Nephron progenitor cell (in vitro differentiated cells): ENCODE results near the gene RBM48.

Source experiments
- DNase-seq: peaks from one replicate; pipeline ENCODE4 v3.0.0; 2021
- H3K27ac Mint-ChIP-seq: 2 replicates; pipeline ENCODE4 v1.8.0; 2021; ENCODE audit warnings: mild to moderate bottlenecking, moderate library complexity, mixed read lengths
- H3K27me3 Mint-ChIP-seq: 2 replicates; pipeline ENCODE4 v1.8.0; 2021; ENCODE audit warnings: mild to moderate bottlenecking, low read depth, mixed read lengths; ENCODE audit not compliant: poor library complexity
- H3K36me3 Mint-ChIP-seq: 2 replicates; pipeline ENCODE4 v1.8.0; 2021; ENCODE audit warnings: low read depth, mixed read lengths
- H3K4me1 Mint-ChIP-seq: 2 replicates; pipeline ENCODE4 v1.8.0; 2021; ENCODE audit warnings: mixed read lengths
- H3K4me3 Mint-ChIP-seq: 2 replicates; pipeline ENCODE4 v1.8.0; 2021; ENCODE audit warnings: mild to moderate bottlenecking, moderate library complexity, mixed read lengths
- H3K9me3 Mint-ChIP-seq: 2 replicates; pipeline ENCODE4 v1.8.0; 2021; ENCODE audit warnings: mild to moderate bottlenecking, moderate library complexity, mixed read lengths
- TF ChIP-seq, protein P1 (sequence below): fragments of 200-600 bp; sonication (generic); IDR thresholded peaks from 2 replicates; pipeline ENCODE4 v1.5.0; 2021; ENCODE audit warnings: antibody characterized with exemption

The RBM48 gene

DNA sequence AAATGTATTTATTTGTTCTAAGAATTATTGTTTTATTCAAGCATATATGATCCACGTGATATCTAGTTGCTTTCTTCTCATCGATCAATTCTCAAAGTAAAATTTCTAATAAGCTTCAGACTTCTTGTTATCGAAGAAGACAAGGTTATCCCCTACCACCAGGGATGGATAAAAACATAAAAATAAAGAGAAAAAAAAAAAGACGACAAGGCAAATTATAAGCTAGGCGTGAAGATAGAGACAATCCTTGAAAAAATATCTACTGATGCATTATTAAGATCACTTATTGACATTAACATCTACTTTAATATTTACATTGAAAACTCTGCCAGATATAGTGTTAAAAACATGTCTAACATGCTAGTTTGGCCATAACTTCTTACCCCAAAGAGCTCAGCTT lies 19.6 kb upstream of the RBM48 start:
- Mint-ChIP-seq H3K4me3 (no peak overlapping the region), H3K27ac (no peak overlapping the region), H3K4me1 (no peaks in the 10 kb centered on the region), H3K27me3 (no peaks in the 10 kb centered on the region), H3K36me3 (peaks cover 40% of the 10 kb centered on the region), H3K9me3 (no peaks in the 10 kb centered on the region)
- TF ChIP-seq, protein P1, sequence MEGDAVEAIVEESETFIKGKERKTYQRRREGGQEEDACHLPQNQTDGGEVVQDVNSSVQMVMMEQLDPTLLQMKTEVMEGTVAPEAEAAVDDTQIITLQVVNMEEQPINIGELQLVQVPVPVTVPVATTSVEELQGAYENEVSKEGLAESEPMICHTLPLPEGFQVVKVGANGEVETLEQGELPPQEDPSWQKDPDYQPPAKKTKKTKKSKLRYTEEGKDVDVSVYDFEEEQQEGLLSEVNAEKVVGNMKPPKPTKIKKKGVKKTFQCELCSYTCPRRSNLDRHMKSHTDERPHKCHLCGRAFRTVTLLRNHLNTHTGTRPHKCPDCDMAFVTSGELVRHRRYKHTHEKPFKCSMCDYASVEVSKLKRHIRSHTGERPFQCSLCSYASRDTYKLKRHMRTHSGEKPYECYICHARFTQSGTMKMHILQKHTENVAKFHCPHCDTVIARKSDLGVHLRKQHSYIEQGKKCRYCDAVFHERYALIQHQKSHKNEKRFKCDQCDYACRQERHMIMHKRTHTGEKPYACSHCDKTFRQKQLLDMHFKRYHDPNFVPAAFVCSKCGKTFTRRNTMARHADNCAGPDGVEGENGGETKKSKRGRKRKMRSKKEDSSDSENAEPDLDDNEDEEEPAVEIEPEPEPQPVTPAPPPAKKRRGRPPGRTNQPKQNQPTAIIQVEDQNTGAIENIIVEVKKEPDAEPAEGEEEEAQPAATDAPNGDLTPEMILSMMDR = no peak
- no peak for DNase-seq

DNA sequence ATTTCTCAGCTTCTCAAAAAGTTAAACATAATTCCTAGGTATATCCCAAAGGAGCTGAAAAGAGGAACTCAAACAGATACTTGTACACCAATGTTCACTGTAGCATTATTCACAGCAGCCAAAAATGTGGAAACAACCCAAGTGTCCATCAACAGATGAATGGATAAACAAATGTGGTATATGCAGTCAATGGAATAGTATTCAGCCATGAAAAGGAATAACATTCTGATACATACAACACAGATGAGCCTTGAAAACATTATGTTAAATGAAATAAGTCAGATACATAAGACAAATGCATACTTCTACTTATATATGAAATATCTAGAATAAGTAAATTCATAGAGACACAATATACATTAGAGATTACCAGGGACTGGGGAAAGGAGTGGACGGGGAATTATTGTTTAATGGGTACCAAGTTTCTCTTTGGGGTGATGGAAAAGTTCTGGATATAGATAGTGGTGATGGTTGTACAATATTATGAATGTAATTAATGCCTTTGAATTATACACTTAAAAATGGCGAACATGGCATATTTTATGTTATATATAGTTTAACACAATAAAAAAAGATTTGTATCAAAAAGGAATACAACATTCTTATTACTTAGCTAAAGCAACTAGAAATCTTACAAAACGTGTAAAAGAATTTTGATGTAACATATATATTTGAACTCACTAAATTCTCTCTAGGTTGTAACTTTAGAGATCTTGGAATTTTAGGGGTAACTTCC lies 15.3 kb upstream of the RBM48 start:
- H3K27me3 Mint-ChIP-seq = no peaks in the 10 kb centered on the region
- TF ChIP-seq, protein P1 = no peak
- no peaks in the 10 kb centered on the region for H3K9me3 Mint-ChIP-seq
- H3K27ac Mint-ChIP-seq = no peak overlapping the region
- H3K36me3 Mint-ChIP-seq = peaks cover 36% of the 10 kb centered on the region
- H3K4me3 Mint-ChIP-seq = no peak overlapping the region
- DNase-seq = no peak
- H3K4me1 Mint-ChIP-seq = no peaks in the 10 kb centered on the region

DNA sequence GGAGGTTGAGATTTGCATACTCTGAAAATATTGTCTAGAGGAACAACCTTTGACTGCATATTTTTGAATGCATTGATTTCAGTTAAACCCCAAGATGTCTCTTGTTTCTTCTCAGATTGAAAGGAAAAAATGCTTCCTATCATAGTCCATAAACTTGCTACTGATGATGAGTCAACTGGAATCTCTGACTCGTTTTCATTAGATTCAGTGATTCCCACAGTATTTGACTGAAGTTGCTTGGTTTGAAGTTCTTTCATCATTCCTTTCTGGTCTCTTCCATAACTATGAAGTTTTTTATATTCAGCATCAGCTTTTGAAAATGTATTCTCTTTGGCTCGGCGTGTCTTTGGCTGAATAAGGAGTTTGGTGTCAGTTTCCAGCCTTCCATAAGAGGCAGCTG lies 11.0 kb upstream of the RBM48 start:
- Mint-ChIP-seq H3K9me3 (no peaks in the 10 kb centered on the region), H3K4me1 (no peaks in the 10 kb centered on the region)

DNA sequence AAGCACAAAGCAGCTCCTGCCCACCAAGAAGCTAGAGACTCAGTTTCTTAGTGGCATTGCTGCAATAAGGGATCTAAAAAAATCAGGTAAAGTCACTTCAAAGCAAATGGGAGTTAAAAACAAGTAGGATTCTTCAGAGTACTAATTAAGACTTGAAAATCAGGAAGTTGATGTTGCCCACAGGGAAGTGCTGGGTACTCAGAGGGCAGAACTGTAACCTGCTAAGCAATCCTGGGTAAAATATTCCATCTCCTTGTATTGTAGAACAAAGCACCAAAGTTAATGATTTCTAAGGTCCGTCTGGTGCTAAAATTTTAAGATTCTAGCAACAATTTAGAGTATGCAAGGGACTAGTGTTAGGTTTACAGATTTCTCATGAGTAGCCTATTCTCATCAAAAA lies 8.6 kb upstream of the RBM48 start:
- Mint-ChIP-seq H3K27me3 (no peaks in the 10 kb centered on the region), H3K27ac (no peak overlapping the region), H3K9me3 (no peaks in the 10 kb centered on the region), H3K4me3 (no peak overlapping the region), H3K36me3 (peaks cover 17% of the 10 kb centered on the region), H3K4me1 (no peaks in the 10 kb centered on the region)
- DNase-seq = no peak
- TF ChIP-seq, protein P1 = no peak

More for the DNA sequence above, 11.0 kb upstream of the RBM48 start:
- no peak overlapping the region for H3K27ac Mint-ChIP-seq
- no peak for DNase-seq
- no peak overlapping the region for H3K4me3 Mint-ChIP-seq
- H3K27me3 Mint-ChIP-seq = no peaks in the 10 kb centered on the region
- TF ChIP-seq, protein P1 = no peak
- peaks cover 26% of the 10 kb centered on the region for H3K36me3 Mint-ChIP-seq

DNA sequence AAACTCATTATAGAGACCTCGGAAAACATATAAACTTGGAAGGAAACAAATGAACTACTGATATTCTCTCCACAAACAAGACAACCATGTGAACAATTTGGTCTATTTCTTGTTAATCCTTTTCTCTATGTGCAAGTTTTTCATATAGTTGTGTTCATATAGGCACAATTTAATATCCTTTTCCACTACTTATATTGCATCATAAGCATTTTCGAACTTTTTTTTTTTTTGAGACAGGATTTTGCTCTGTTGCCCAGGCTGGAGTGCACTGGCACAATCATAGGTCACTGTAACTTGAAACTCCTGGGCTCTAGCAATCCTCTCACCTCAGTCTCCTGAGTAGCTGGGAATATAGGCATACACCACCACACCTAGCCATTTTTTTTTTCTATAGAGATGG lies 5.5 kb upstream of the RBM48 start:
- H3K27ac Mint-ChIP-seq = no peak overlapping the region
- DNase-seq = no peak

More for the DNA sequence above, 5.5 kb upstream of the RBM48 start:
- Mint-ChIP-seq H3K4me3 (no peak overlapping the region), H3K4me1 (peaks cover 16% of the 10 kb centered on the region), H3K27me3 (no peaks in the 10 kb centered on the region), H3K9me3 (no peaks in the 10 kb centered on the region), H3K36me3 (no peaks in the 10 kb centered on the region)
- TF ChIP-seq, protein P1 = no peak
